Nucleus accumbens (tissue), 56 donors: ENCODE results near the gene PGLYRP1.

Source experiments
- DNase-seq, 56 donors: peaks; one replicate each; lab custom pipeline; 2025; lab: John Stamatoyannopoulos, UW

The PGLYRP1 gene

DNA sequence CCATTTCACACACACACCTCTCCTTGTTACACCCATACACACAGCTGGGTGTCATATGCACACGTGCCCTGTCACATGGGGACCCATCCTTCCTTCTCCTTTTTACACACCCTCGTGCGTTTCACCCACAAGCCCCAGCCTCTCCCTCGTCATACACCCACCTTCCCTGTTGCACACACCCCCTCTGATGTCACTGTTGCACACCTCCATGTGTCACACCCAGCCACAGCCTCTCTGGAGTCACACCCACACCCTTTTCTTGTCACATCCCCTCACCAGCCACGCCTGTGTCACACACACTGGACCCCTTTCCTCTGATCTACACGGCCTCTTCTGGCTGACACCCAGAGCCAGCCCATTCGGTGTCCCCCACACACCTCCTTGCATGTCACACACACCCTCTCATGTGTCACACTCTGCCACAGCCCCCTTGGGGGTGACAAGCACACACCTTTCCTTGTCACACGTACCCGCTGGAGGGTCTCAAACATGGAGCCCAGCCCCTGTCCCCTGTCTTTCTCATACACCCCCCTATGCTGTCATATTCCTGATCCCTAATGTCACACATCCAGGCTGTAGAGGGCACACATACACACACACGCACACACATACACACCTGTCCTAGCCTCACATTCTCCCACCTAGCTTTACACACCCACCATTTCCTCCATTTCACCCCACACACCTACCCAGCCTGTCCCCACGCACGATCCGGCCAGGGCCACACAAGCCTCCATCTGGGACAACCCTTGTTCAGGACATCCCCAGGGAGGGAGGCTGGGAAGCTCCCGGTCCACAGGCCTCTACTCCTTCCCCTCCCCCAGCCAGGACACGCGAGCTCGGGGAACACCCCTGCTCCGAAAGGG lies 50.5 kb downstream of the PGLYRP1 start:
- peak in 41 of 56 donors; percentile 8 to 86 (median 47) for DNase-seq

DNA sequence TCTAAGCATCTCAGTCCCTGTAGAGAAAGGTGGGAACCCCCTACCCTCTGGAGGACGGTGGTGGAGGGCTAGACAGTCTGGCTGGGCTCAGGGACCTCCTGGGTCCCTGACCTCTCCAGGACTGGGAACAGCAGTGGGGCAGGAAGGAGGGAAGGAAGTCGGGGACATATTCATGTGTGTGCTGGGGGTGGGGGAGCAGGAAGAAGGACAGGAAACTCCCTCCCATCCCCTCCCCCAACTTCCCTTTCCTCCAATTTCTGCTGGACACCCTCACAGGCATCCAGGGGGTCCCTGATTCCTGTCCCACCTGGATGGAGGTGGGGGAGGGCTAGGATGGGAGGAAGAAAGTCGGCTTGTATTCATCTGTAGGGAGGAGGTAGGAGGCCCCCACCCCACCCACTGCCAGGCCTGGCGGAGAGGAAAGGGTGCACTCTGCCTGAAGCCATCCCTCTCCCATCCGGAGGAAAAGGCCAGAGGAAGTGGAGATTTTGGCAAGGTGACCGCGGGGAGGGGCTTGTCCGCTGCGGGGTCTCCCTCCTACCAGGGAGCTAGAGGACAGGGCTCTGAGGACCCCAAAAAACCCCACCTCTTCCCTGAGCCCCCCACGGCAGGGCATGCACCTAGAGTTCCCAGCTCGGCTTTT lies 51.5 kb downstream of the PGLYRP1 start:
- no peak for DNase-seq

DNA sequence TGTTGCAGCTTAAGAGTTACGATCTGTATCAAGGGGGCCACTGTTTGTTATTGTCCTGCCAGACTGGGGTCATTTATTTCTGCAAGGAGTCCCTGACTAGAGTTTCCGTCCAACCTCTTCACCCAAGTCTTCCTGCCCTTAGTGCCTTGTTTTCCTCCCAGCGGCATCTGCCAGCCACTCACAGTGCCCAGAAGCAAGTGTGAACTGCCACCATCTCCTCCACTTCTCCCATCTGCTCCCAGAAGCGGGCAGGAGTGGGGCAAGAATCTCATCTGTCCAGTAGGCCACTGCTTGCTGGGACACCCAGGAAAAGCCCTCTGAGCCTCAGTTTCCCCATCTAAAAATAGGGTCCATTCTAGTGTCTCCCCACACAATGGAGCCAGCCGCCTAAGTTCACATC lies 53.2 kb downstream of the PGLYRP1 start:
- no peak for DNase-seq
